Thyroid gland (tissue), 4 donors: ENCODE data around the gene RASGRF1. TPM values are rescaled to one million over a fixed set of nuclear protein-coding genes. Genes with fewer than 3 reads are reported as not detected.
"Not testable (repeated sequence)": the region's sequence is repeated elsewhere in the genome, so short reads cannot be mapped to it uniquely, and the experiment has no call there.

ENCODE experiments used
- DNase-seq, 2 donors: peaks; one replicate each; pipeline ENCODE4 v3.0.0-alpha.2; 2019
- H3K27ac ChIP-seq, 3 donors: fragments of 200-600 bp; sonication (generic); 1 replicate in 2 of 3; 2 replicates in 1 of 3; pipeline ENCODE4 v1.5.1; 2016 to 2019; ENCODE audit warnings: mild to moderate bottlenecking in 1 of 3, moderate library complexity in 1 of 3
- H3K27me3 ChIP-seq: fragments of 200-600 bp; sonication (generic); one replicate; pipeline ENCODE4 v1.5.1; 2019
- H3K36me3 ChIP-seq, 2 donors: fragments of 200-600 bp; sonication (generic); one replicate each; pipeline ENCODE4 v1.5.1; 2016 to 2019
- H3K4me1 ChIP-seq, 2 donors: fragments of 200-600 bp; sonication (generic); one replicate each; pipeline ENCODE4 v1.5.1; 2017 to 2019
- H3K4me3 ChIP-seq, 3 donors: fragments of 200-600 bp; sonication (generic); replicated peaks in 1 of 3; 1 replicate in 2 of 3; 2 replicates in 1 of 3; pipeline ENCODE4 v1.5.1; 2016; ENCODE audit warnings: mild to moderate bottlenecking in 1 of 3
- H3K9me3 ChIP-seq: fragments of 200-600 bp; sonication (generic); one replicate; pipeline ENCODE4 v1.5.1; 2017
- CTCF ChIP-seq, 6 experiments: fragments of 200-600 bp in 3 of 6; fragments of 450-650 bp in 3 of 6; sonication (generic) in 3 of 6; IDR thresholded peaks; one replicate each; pipeline ENCODE4 v1.5.1; 2016 to 2019; ENCODE audit warnings: antibody characterized with exemption in 6 of 6, mild to moderate bottlenecking in 2 of 6, inconsistent platforms in 1 of 6, moderate library complexity in 1 of 6
- POLR2A ChIP-seq, 2 donors: fragments of 450-650 bp; IDR thresholded peaks; one replicate each; pipeline ENCODE4 v1.6.1; 2017; ENCODE audit warnings: antibody characterized with exemption in 2 of 2, mild to moderate bottlenecking in 2 of 2, moderate library complexity in 1 of 2
- WGBS, 2 donors: methylation state at CpG; one replicate each; pipeline ENCODE4 v1.1.5; 2017; 5-methylcytosine and 5-hydroxymethylcytosine counted together
- intact Hi-C: fragments of 100-400 bp; cut with DNase I; formaldehyde crosslinking; loops from one replicate; pipeline ENCODE4 v1.15.1; 2023
- total RNA-seq, 4 donors: library from RNA; depleted of rRNA; stranded (reverse); fragments of >200 nt; gene quantifications; one replicate each; pipeline ENCODE4 v1.2.3, GENCODE V29; 2016

Gene RASGRF1
- total RNA-seq, 4 donors from 2014 or later, result 0.40 TPM; not detected in 3

GRCh38 chr15:79030470-79030869 lies 60.1 kb downstream of the RASGRF1 start:
- DNase-seq, result no peak
- no peaks in the 10 kb centered on the region for H3K4me1 ChIP-seq

GRCh38 chr15:79028411-79028964 lies 62.1 kb downstream of the RASGRF1 start:
- DNase-seq, result peak; percentile 9 to 17
- Histone ChIP-seq H3K9me3 (no peaks in the 10 kb centered on the region), H3K27me3 (no peaks in the 10 kb centered on the region), H3K27ac (no peak overlapping the region), H3K4me3 (no peak overlapping the region), H3K4me1 (no peaks in the 10 kb centered on the region), H3K36me3 (no peaks in the 10 kb centered on the region)
- intact Hi-C loops, result loop anchor here (5.0 kb wide), 1 partner anchor 154 kb away; no protein-coding TSS in a partner anchor
- 38 to 40% methylated on average over 7 of the region's 7 CpGs for WGBS, 2 donors
- peak; percentile 11 to 64 (median 38) for TF ChIP-seq CTCF (IDR thresholded peaks at IDR 0.05)
- TF ChIP-seq POLR2A (IDR thresholded peaks at IDR 0.05), result no peak

More at GRCh38 chr15:79030470-79030869, 60.1 kb downstream of the RASGRF1 start:
- Histone ChIP-seq H3K27me3 (no peaks in the 10 kb centered on the region), H3K36me3 (no peaks in the 10 kb centered on the region), H3K27ac (no peak overlapping the region), H3K4me3 (no peak overlapping the region), H3K9me3 (no peaks in the 10 kb centered on the region)
- intact Hi-C loops, result no loop called here
- TF ChIP-seq POLR2A (IDR thresholded peaks at IDR 0.05), result no peak
- TF ChIP-seq CTCF (IDR thresholded peaks at IDR 0.05), result no peak
- 91 to 94% methylated on average over 4 of the region's 4 CpGs for WGBS, 2 donors

GRCh38 chr15:79027532-79028410 lies 62.8 kb downstream of the RASGRF1 start:
- no peak for DNase-seq

GRCh38 chr15:79025802-79026201 lies 64.8 kb downstream of the RASGRF1 start:
- DNase-seq, result no peak
- WGBS, 2 donors, result 88 to 92% methylated on average over 1 of the region's 1 CpG
- TF ChIP-seq POLR2A (IDR thresholded peaks at IDR 0.05) (no peak), CTCF (IDR thresholded peaks at IDR 0.05) (no peak)
- no peaks in the 10 kb centered on the region for H3K36me3 ChIP-seq
- no peaks in the 10 kb centered on the region for H3K27me3 ChIP-seq
- H3K9me3 ChIP-seq, result no peaks in the 10 kb centered on the region
- no peak overlapping the region for H3K4me3 ChIP-seq
- H3K4me1 ChIP-seq, result no peaks in the 10 kb centered on the region
- intact Hi-C loops, result loop anchor here (5.0 kb wide), 1 partner anchor 156 kb away; no protein-coding TSS in a partner anchor
- H3K27ac ChIP-seq, result no peak overlapping the region

More at GRCh38 chr15:79027532-79028410, 62.8 kb downstream of the RASGRF1 start:
- H3K27me3 ChIP-seq, result no peaks in the 10 kb centered on the region
- no peak overlapping the region for H3K4me3 ChIP-seq
- H3K9me3 ChIP-seq, result no peaks in the 10 kb centered on the region
- WGBS, 2 donors, result 72 to 77% methylated on average over 15 of the region's 15 CpGs
- H3K27ac ChIP-seq, result no peak overlapping the region
- TF ChIP-seq POLR2A (IDR thresholded peaks at IDR 0.05) (no peak), CTCF (IDR thresholded peaks at IDR 0.05) (no peak)
- H3K4me1 ChIP-seq, result no peaks in the 10 kb centered on the region
- intact Hi-C loops, result loop anchor here (5.0 kb wide), 1 partner anchor 155 kb away; no protein-coding TSS in a partner anchor
- no peaks in the 10 kb centered on the region for H3K36me3 ChIP-seq

GRCh38 chr15:79025201-79025600 lies 65.4 kb downstream of the RASGRF1 start:
- Histone ChIP-seq H3K36me3 (no peaks in the 10 kb centered on the region), H3K9me3 (no peaks in the 10 kb centered on the region), H3K27ac (no peak overlapping the region), H3K4me3 (no peak overlapping the region), H3K4me1 (no peaks in the 10 kb centered on the region), H3K27me3 (no peaks in the 10 kb centered on the region)
- WGBS, 2 donors, result 82 to 95% methylated on average over 6 of the region's 6 CpGs
- TF ChIP-seq CTCF (IDR thresholded peaks at IDR 0.05) (no peak), POLR2A (IDR thresholded peaks at IDR 0.05) (no peak)
- DNase-seq, result no peak
- intact Hi-C loops, result loop anchor here (5.0 kb wide), 1 partner anchor 157 kb away; no protein-coding TSS in a partner anchor

- DNase-seq, H3K27me3 ChIP-seq, intact Hi-C loops, H3K4me3 ChIP-seq, H3K27ac ChIP-seq, H3K9me3 ChIP-seq, H3K36me3 ChIP-seq, H3K4me1 ChIP-seq: not testable (repeated sequence)
Measured at GRCh38 chr15:79024493-79024892, 66.1 kb downstream of the RASGRF1 start.
